HFFc6 (cell line): ENCODE measurements around the gene SNCAIP. TPM values are rescaled to one million over a fixed set of nuclear protein-coding genes. Genes with fewer than 3 reads are reported as not detected.

Source experiments
- DNase-seq: peaks from one replicate; pipeline ENCODE4 v3.0.0-alpha.2; 2018
- H3K27ac Mint-ChIP-seq: 2 replicates; pipeline ENCODE4 v1.8.0; 2020; ENCODE audit warnings: mild to moderate bottlenecking, mixed read lengths
- H3K27me3 Mint-ChIP-seq: 2 replicates; pipeline ENCODE4 v1.8.0; 2021; ENCODE audit warnings: mild to moderate bottlenecking, moderate library complexity, mixed read lengths; ENCODE audit not compliant: insufficient read depth
- H3K36me3 Mint-ChIP-seq: 2 replicates; pipeline ENCODE4 v1.8.0; 2021; ENCODE audit warnings: low read depth, mixed read lengths
- H3K4me1 Mint-ChIP-seq: 2 replicates; pipeline ENCODE4 v1.8.0; 2020; ENCODE audit warnings: low read depth, mixed read lengths
- H3K4me3 Mint-ChIP-seq: 2 replicates; pipeline ENCODE4 v1.8.0; 2020; ENCODE audit warnings: mild to moderate bottlenecking, moderate library complexity, mixed read lengths
- H3K9me3 Mint-ChIP-seq: 2 replicates; pipeline ENCODE4 v1.8.0; 2020; ENCODE audit warnings: mild to moderate bottlenecking, mixed read lengths
- total RNA-seq, 6 experiments: library from RNA; stranded (reverse); fragmentation: NEBNext Ultra II Directional; extraction: Animal tissue kit (Norgen Biotek cat#: 25700); gene quantifications; 2 replicates in 1 of 6; 3 replicates in 5 of 6; pipeline ENCODE4 v1.2.3, GENCODE V29; 2021
- TF ChIP-seq, protein P1 (sequence below): fragments of 200-600 bp; sonication (generic); IDR thresholded peaks from 2 replicates; pipeline ENCODE4 v1.5.0; 2021; ENCODE audit warnings: antibody characterized with exemption, mild to moderate bottlenecking

Gene SNCAIP
- total RNA-seq, 6 experiments from 2014 or later, result 0.09 to 2.7 (median 1.3) TPM

DNA sequence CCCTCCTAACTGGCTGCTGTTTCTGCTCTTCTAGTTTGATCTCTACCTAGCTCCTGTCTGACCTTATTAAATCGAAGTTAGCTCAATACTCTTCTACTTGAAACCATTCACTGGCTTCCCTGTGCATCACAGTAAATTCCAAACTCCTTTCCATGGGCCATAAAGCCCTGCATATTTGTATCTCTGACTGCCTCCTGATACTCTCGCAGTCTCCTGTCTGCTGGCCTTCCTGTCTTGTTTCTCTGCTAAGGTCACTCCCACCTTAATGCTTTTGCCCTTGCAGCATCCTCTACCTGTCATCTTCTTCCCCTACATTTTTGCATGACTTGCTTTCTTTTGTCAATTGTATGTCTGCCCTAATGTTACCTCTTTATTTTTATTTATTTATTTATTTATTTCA, 44.8 kb downstream of the SNCAIP start:
- Mint-ChIP-seq H3K4me1 (no peaks in the 10 kb centered on the region), H3K27ac (no peak overlapping the region), H3K36me3 (no peaks in the 10 kb centered on the region), H3K27me3 (peaks cover 2% of the 10 kb centered on the region), H3K4me3 (no peak overlapping the region), H3K9me3 (no peaks in the 10 kb centered on the region)
- TF ChIP-seq, protein P1, sequence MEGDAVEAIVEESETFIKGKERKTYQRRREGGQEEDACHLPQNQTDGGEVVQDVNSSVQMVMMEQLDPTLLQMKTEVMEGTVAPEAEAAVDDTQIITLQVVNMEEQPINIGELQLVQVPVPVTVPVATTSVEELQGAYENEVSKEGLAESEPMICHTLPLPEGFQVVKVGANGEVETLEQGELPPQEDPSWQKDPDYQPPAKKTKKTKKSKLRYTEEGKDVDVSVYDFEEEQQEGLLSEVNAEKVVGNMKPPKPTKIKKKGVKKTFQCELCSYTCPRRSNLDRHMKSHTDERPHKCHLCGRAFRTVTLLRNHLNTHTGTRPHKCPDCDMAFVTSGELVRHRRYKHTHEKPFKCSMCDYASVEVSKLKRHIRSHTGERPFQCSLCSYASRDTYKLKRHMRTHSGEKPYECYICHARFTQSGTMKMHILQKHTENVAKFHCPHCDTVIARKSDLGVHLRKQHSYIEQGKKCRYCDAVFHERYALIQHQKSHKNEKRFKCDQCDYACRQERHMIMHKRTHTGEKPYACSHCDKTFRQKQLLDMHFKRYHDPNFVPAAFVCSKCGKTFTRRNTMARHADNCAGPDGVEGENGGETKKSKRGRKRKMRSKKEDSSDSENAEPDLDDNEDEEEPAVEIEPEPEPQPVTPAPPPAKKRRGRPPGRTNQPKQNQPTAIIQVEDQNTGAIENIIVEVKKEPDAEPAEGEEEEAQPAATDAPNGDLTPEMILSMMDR, result no peak
- no peak for DNase-seq

DNA sequence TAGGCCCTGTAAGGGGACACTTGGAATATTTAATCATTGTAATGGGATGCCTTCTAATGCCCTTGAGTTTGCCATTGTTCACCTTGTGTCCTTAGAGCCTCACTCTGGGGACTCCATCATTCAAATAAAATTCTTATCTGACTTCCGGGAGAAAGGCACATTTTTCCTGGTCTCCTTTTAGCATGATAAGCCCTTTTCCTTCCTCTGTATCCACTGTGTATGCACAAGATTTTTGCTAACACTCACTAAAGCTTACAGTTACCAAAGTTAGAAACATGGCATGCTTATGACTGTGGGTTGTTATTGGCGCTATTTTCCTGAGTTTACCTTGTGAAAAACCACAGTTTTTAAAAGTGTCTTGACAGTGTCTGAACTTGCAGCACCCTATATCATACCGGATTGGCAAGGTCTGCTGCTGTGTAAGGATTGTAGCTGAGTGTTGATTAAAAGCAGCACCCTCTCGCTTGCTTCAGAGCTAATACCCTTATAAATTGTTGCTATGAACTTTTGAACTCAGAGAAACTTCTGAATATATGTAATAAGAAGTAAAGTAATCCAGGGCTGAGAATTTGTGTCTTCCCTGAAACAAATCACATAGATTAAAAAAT, 46.4 kb downstream of the SNCAIP start:
- no peak overlapping the region for H3K27ac Mint-ChIP-seq
- H3K4me1 Mint-ChIP-seq, result no peaks in the 10 kb centered on the region
- no peak overlapping the region for H3K4me3 Mint-ChIP-seq
- H3K36me3 Mint-ChIP-seq, result no peaks in the 10 kb centered on the region
- H3K27me3 Mint-ChIP-seq, result peaks cover 2% of the 10 kb centered on the region
- H3K9me3 Mint-ChIP-seq, result no peaks in the 10 kb centered on the region
- TF ChIP-seq, protein P1, result no peak
- DNase-seq, result no peak

DNA sequence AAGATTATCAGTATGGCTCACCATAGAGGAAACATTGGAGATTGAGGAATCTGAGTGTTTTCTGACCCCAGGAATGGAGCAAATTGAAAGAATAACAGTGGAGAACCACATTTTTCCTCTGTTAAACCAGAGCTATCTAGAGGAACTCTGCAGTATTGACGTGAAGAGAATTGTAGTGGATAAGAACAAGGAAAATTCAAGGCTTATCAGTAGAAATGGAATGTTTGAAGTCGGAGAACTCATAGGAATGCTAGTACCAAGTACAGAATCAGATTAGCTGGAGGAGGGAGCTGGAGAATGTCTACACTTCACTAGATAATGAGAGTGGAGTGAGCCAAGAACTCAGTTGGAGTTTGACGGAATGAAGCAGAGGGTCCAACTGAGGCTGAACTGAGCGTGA, 50.3 kb downstream of the SNCAIP start:
- DNase-seq, result no peak
- Mint-ChIP-seq H3K27ac (no peak overlapping the region), H3K9me3 (no peaks in the 10 kb centered on the region), H3K4me3 (no peak overlapping the region), H3K4me1 (no peaks in the 10 kb centered on the region), H3K27me3 (peaks cover 2% of the 10 kb centered on the region; the same call in 1 of the 2 replicates), H3K36me3 (no peaks in the 10 kb centered on the region)
- TF ChIP-seq, protein P1, result no peak

DNA sequence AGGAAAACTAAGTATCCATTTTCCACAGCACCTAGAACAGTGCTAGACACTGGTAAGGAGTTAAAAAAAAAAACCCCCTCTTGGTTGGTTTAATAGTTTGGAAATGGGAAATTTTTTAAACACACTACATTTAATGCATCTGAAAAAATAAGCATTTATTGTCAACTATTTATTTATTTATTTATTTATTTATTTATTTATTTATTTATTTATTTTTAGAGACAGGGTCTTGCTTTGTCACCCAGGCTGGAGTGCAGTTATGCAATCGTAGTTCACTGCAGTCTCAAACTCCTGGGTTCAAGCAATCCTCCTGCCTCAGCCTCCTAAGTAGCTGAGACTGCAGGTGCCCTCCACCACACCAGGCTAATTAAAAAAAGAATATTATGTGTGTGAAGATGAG, 51.6 kb downstream of the SNCAIP start:
- TF ChIP-seq, protein P1, result no peak
- H3K4me3 Mint-ChIP-seq, result no peak overlapping the region
- H3K4me1 Mint-ChIP-seq, result no peaks in the 10 kb centered on the region
- H3K27ac Mint-ChIP-seq, result no peak overlapping the region
- H3K27me3 Mint-ChIP-seq, result peaks cover 3% of the 10 kb centered on the region; the same call in 1 of the 2 replicates
- H3K9me3 Mint-ChIP-seq, result no peaks in the 10 kb centered on the region
- no peak for DNase-seq
- H3K36me3 Mint-ChIP-seq, result no peaks in the 10 kb centered on the region

DNA sequence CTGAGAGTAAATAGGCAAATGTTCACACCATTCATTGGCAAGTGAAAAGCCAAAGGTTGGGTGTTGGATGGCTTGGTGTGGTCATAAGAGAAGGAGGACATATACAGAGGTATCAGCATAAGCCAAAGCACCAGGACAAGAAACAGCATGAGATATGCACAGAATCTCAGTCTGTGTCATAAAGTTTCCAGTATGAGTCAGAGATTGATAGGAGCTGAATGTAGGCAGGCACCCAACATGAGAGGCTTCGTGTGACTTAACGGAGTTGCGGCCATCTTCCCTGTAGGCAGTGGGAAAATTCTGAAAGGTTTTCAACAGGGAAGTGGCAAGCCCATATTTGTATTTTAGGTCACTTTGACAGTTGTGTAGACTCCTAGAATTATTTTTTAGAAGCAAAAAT, 54.5 kb downstream of the SNCAIP start:
- no peaks in the 10 kb centered on the region for H3K9me3 Mint-ChIP-seq
- H3K4me1 Mint-ChIP-seq, result no peaks in the 10 kb centered on the region
- TF ChIP-seq, protein P1, result no peak
- H3K4me3 Mint-ChIP-seq, result no peak overlapping the region
- H3K36me3 Mint-ChIP-seq, result no peaks in the 10 kb centered on the region
- DNase-seq, result no peak
- no peak overlapping the region for H3K27ac Mint-ChIP-seq
- H3K27me3 Mint-ChIP-seq, result peaks cover 3% of the 10 kb centered on the region; the same call in 1 of the 2 replicates
